GM19025 (cell line): ENCODE results near the gene AGAP1.
"Not testable (repeated sequence)": the region's sequence is repeated elsewhere in the genome, so short reads cannot be mapped to it uniquely, and the experiment has no call there.

Experiments used
- ATAC-seq: cut with Tn5 transposase; IDR thresholded peaks from one replicate; pipeline ENCODE4 v1.9.1; 2021; ENCODE audit warnings: mild to moderate bottlenecking, low read depth, moderate library complexity; ENCODE audit not compliant: unreplicated experiment

Gene AGAP1

GRCh38 chr2:236086403-236086970 is 592.6 kb downstream of the AGAP1 start:
- ATAC-seq: no peak

GRCh38 chr2:236086971-236087465 is 593.2 kb downstream of the AGAP1 start:
- ATAC-seq: no peak

GRCh38 chr2:236088368-236089057 is 594.7 kb downstream of the AGAP1 start:
- no peak for ATAC-seq

DNA sequence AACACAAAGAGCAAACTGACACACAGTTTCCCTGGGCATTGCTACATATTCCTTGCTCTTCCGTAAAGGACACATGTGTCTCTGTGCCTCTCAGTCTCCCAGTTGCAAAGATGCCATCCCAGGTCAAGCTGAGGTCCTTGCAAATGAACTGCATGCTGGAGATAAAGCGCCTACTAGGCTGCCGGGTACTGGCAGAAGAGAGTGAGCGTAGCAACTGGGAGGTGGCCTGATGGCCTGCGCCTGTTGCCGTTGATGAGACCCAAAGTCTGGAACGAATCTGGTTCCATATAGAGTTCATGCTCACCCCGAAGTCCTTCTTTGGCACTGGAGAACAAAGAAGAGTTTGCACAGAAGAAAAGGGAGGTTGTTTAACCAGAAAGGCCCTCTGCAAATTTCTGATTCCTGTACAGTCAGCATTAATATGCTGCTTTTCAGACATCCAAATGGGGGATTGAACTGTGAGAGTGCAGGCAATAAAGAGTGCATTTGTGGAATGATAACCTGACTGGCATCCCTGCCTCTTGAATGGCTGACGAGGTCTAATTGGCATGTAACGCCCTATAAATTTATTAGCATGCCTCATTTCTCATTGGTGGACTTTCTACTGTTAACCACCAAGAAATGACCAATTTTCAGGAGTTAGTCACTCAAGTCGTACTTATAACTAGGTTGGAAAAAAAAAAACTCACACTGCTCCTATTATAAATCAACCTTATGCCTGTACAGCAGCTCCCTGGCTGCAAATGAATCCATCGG is 595.6 kb downstream of the AGAP1 start:
- ATAC-seq: no peak

DNA sequence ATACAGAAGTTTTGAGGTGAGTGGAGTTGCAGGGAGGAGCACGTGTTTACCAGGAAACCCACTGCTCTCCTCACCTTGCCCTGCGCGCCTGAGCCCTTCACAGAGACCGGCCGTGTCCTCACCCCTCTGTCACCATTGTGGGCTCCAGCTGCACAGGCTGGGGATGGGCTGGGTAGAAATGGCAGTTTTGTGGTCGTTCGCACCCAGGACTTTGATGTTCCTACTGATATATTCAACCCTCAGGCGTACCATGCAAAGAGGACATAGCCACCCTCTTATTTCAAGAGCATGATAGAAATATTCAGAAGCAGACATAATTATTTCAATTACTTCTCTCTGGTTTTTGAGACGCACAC is 596.2 kb downstream of the AGAP1 start:
- no peak for ATAC-seq

GRCh38 chr2:236090826-236091225 is 597.0 kb downstream of the AGAP1 start:
- ATAC-seq: not testable (repeated sequence)

GRCh38 chr2:236092714-236093113 is 598.9 kb downstream of the AGAP1 start:
- no peak for ATAC-seq

DNA sequence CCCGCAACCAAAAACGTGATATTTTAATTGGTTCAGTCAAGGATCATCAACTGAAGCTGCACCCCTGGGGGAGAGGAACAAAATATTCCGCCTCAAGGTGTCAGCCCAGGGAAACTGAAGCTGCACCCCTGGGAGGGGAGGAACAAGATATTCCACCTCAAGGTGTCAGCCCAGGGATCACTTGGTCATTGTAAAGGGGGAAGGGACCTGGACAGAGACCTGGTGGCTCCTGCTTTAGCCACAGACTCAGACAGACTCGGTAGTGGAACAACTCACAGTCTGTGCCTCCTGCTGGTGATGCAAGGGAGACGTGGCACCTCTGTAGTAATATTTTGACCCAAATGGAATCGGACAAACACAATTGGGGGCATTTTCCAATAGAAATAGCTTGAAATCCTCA is 599.3 kb downstream of the AGAP1 start:
- no peak for ATAC-seq

GRCh38 chr2:236095504-236095903 is 601.7 kb downstream of the AGAP1 start:
- ATAC-seq: no peak

GRCh38 chr2:236101311-236101950 is 607.6 kb downstream of the AGAP1 start:
- no peak for ATAC-seq

- ATAC-seq: no peak
These were observed 609.1 kb downstream of the AGAP1 start for GRCh38 chr2:236102971-236103370.

GRCh38 chr2:236103981-236104380 is 610.1 kb downstream of the AGAP1 start:
- no peak for ATAC-seq

- ATAC-seq: no peak
These were observed 612.2 kb downstream of the AGAP1 start for GRCh38 chr2:236105955-236106607.

DNA sequence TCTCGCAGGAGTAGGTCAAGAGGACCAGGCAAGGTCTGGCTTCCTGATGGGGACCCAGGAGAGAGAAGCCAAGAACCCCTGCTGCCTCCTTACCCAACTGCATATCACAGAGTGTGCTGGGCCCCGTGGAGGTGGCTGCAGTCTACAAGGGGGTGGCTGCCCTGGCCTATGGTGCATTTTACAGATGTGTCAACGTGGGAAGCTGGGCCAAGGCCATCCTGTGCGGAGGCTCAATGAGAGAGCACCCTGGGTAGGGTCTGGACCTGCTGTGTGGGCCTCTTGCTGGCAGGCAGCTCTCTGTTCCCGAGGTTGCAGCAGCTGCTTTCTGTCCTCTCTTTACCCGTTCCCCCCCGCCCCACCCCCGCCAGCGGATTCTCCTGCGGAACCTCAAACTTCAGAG is 612.9 kb downstream of the AGAP1 start:
- ATAC-seq: no peak

GRCh38 chr2:236107536-236107935 is 613.7 kb downstream of the AGAP1 start:
- ATAC-seq: no peak

DNA sequence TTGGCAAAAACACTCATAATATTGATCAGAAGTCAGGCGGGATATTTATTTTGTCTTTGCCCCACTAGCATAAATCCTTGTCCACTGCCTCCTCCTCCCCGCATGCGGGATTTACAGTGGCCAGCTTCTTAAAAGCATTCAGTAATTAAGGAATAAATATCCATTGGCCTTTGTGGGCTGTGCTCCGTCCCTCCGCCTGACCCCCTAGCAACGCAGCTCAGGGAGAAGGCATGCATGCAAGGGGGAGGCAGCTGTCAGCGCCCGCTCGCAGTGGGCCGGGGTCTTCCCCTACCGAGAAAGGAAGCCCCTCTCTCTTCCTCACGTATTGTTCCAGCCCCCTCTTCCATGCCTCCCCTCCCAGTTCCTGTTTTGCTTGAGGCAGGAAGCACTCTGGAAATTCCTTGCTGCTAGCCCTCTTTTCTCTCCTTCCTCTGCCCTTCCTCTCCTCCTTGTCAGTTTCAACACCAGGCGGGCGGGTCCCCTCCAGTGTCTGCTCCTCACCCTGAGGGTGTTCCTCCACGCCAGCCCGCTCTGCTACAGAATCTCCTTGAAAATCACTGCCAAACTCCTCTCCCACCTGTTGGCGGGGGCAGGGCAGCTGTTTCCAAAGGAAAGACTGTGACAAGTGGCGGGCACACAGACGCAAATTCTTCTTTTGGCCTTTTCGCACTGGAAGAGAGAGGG is 614.2 kb downstream of the AGAP1 start:
- no peak for ATAC-seq

DNA sequence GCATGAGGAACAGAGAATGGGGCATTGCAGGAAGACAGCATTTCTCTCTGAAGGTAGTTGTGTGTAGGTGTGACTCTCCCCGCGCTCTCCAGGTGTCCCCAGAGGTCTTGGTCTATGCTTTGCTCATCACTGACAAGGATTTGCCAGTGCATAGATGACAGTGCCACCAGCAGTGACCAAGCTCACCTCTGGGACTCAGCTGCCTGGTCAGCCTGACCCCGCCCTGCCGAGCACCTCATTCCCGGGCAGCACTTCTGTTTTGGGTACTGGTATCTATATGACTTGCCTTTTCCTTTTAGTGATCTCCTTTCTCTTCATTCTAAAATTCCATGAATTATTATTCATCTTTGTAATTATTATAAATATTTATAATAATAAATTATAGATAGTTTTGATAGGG is 615.2 kb downstream of the AGAP1 start:
- ATAC-seq: no peak

GRCh38 chr2:236109473-236109872 is 615.6 kb downstream of the AGAP1 start:
- no peak for ATAC-seq

DNA sequence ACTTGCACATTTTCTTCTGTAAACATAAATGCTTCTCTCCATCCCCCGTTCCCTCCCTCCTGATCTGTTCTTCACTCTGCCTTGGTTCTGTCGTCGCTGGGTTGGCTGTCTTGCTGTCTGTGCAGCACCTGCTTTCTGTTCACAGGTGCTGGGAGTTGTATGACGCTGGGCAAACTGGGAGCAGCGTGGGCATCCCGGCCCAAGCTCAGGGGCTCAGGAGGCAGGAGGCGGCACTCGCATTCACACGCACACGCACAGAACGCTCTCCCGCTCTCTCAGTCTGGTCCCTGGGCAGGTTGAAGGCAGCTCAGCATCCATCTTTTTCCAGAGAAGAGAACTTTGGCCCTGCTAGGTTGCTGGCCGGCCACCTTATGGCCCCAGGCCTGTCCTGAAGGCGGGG is 618.6 kb downstream of the AGAP1 start:
- ATAC-seq: no peak

DNA sequence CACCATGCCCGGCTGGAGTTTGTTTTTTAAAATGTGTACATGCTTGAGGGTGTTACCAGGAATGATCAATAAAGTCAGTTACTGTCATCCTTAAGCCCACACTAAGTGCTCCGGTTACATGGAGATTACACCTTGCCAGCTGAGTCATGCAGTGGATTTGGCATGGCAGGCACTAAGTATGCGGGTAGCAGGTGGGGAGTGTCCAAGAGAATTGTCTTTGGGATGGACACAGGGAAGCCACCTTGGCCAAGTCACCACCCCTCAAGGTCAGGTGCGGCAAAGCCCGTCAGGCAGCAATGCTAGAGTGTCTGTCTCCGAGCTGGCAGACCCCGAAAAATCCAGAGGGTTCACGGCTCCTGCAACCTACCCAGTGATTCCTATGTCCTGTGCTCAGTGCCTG is 619.6 kb downstream of the AGAP1 start:
- ATAC-seq: no peak
